ENCODE data around the gene OPA1. TPM values are rescaled to one million over a fixed set of nuclear protein-coding genes. Genes with fewer than 3 reads are reported as not detected.
A peak's percentile ranks its signal among the peaks of the same experiment; 100 is the strongest.

The OPA1 gene
- 10 to 100 TPM; 31.1 to 48.8 (median 42.5) TPM for total RNA-seq

GRCh38 chr3:193592841-193593667, at the start of gene OPA1:
OPA1 (plus strand) TSS chr3:193593208; CDS start chr3:193593378, 170 bp downstream.
- H3K36me3 ChIP-seq, result peaks cover 0 to 2% (median 0%) of the 10 kb centered on the region in 4 donors
- H3K4me1 ChIP-seq, result peaks cover 19 to 29% (median 20%) of the 10 kb centered on the region in 4 donors
- no peaks in the 10 kb centered on the region for H3K9me3 ChIP-seq
- H3K4me3 ChIP-seq, result peak within 1 kb of the TSS; percentile 70 to 90 (median 82)
- DNase-seq (peak; percentile 97), ATAC-seq (ENCODE audit: low FRiP score in 2 of 2) (peak; percentile 97 to 99)
- no peaks in the 10 kb centered on the region for H3K27me3 ChIP-seq
- WGBS, 2 donors, result 1% methylated on average over 27 to 55 of the region's 55 CpGs
- peak within 1 kb of the TSS; percentile 86 to 92 (median 91) for H3K27ac ChIP-seq
- TF ChIP-seq CTCF (IDR thresholded peaks at IDR 0.05), result peak in 3 of 6 experiments; percentile 27 to 52 (median 40)
- TF ChIP-seq POLR2AphosphoS5 (IDR thresholded peaks at IDR 0.05), result peak; percentile 93 to 98
- TF ChIP-seq POLR2A (IDR thresholded peaks at IDR 0.05), result peak in 3 of 4 donors; percentile 38 to 83 (median 81)
- TF ChIP-seq EP300 (IDR thresholded peaks at IDR 0.05), result peak in 2 of 4 donors; percentile 11 to 92

- Histone ChIP-seq H3K27me3 (no peaks in the 10 kb centered on the region), H3K36me3 (no peaks in the 10 kb centered on the region), H3K4me3 (no peak overlapping the region), H3K9me3 (peaks cover 0 to 7% (median 3%) of the 10 kb centered on the region in 4 donors), H3K4me1 (peaks cover 0 to 12% (median 0%) of the 10 kb centered on the region in 4 donors), H3K27ac (peak overlapping the region in 1 of 4 donors; percentile 8)
- TF ChIP-seq EP300 (IDR thresholded peaks at IDR 0.05) (no peak), CTCF (IDR thresholded peaks at IDR 0.05) (no peak), POLR2A (IDR thresholded peaks at IDR 0.05) (no peak)
- 50 to 79% methylated on average over 1 of the region's 1 CpG for WGBS, 2 donors
- DNase-seq (no peak), ATAC-seq (ENCODE audit: low FRiP score in 2 of 2) (no peak)
Observed at GRCh38 chr3:193544289-193544688, 48.7 kb upstream of the OPA1 start.

- ATAC-seq (ENCODE audit: low FRiP score in 2 of 2), result peak in 1 of 2 donors; percentile 67
- peak in 1 of 2 donors; percentile 30 for DNase-seq
- TF ChIP-seq EP300 (IDR thresholded peaks at IDR 0.05), result no peak
- no peak for TF ChIP-seq POLR2A (IDR thresholded peaks at IDR 0.05)
- no peak for TF ChIP-seq POLR2AphosphoS5 (IDR thresholded peaks at IDR 0.05)
- no peak for TF ChIP-seq CTCF (IDR thresholded peaks at IDR 0.05)
- peak overlapping the region in 1 of 4 donors; percentile 3 for H3K27ac ChIP-seq
- 71 to 73% methylated on average over 1 of the region's 1 CpG for WGBS, 2 donors
- no peak overlapping the region for H3K4me3 ChIP-seq
- peaks cover 0 to 7% (median 3%) of the 10 kb centered on the region in 4 donors for H3K9me3 ChIP-seq
- H3K4me1 ChIP-seq, result peaks cover 0 to 12% (median 0%) of the 10 kb centered on the region in 4 donors
- H3K36me3 ChIP-seq, result no peaks in the 10 kb centered on the region
- H3K27me3 ChIP-seq, result no peaks in the 10 kb centered on the region
Observed at GRCh38 chr3:193545304-193545703, 47.7 kb upstream of the OPA1 start.

- no peak overlapping the region for H3K4me3 ChIP-seq
- no peaks in the 10 kb centered on the region for H3K27me3 ChIP-seq
- H3K36me3 ChIP-seq, result no peaks in the 10 kb centered on the region
- DNase-seq (no peak), ATAC-seq (ENCODE audit: low FRiP score in 2 of 2) (no peak)
- peak overlapping the region in 1 of 4 donors; percentile 8 for H3K27ac ChIP-seq
- H3K4me1 ChIP-seq, result peaks cover 0 to 12% (median 0%) of the 10 kb centered on the region in 4 donors
- peaks cover 0 to 7% (median 3%) of the 10 kb centered on the region in 4 donors for H3K9me3 ChIP-seq
- TF ChIP-seq CTCF (IDR thresholded peaks at IDR 0.05), result no peak
- TF ChIP-seq POLR2A (IDR thresholded peaks at IDR 0.05), result no peak
- no peak for TF ChIP-seq EP300 (IDR thresholded peaks at IDR 0.05)
- no peak for TF ChIP-seq POLR2AphosphoS5 (IDR thresholded peaks at IDR 0.05)
Observed at GRCh38 chr3:193546129-193546528, 46.9 kb upstream of the OPA1 start.
